ENCODE results near the gene RASA3. TPM values are rescaled to one million over a fixed set of nuclear protein-coding genes. Genes with fewer than 3 reads are reported as not detected.

The RASA3 gene
- total RNA-seq, 1 donor from 2014 or later = 2.9 TPM

GRCh38 chr13:113938716-113939115, 193.7 kb downstream of the RASA3 start:
- Histone ChIP-seq H3K27ac (no peak overlapping the region), H3K9me3 (ENCODE audit: low read depth) (no peaks in the 10 kb centered on the region), H2AFZ (replicated peaks) (no peak overlapping the region), H3K79me2 (ENCODE audit: low read depth) (no peaks in the 10 kb centered on the region), H3K27me3 (no peaks in the 10 kb centered on the region), H3K4me2 (no peak overlapping the region), H3K4me1 (peaks cover 18% of the 10 kb centered on the region), H3F3A (ENCODE audit: low read depth) (no peaks in the 10 kb centered on the region), H3K9ac (no peak overlapping the region), H3K4me3 (no peak overlapping the region), H3K36me3 (no peaks in the 10 kb centered on the region), H4K20me1 (ENCODE audit: low read depth) (no peaks in the 10 kb centered on the region)
- Mint-ChIP-seq H3K27me3 (ENCODE audit: insufficient read depth, low read depth) (peaks cover 5% of the 10 kb centered on the region), H3K27ac (peak overlapping the region; percentile 55), H3K9me3 (peaks cover 4% of the 10 kb centered on the region), H3K4me3 (no peak overlapping the region), H3K4me1 (peaks cover 57% of the 10 kb centered on the region), H3K36me3 (no peaks in the 10 kb centered on the region)
- DNase-seq (ENCODE audit: low spot score) = no peak
- TF ChIP-seq EZH2phosphoT487 (IDR thresholded peaks at IDR 0.05) (no peak), EZH2 (IDR thresholded peaks at IDR 0.05) (no peak), CTCF (IDR thresholded peaks at IDR 0.05) (no peak)

GRCh38 chr13:113938246-113938645, 194.2 kb downstream of the RASA3 start:
- Mint-ChIP-seq H3K36me3 (no peaks in the 10 kb centered on the region), H3K4me3 (no peak overlapping the region), H3K9me3 (peaks cover 6% of the 10 kb centered on the region), H3K27ac (peak overlapping the region; percentile 55), H3K27me3 (ENCODE audit: insufficient read depth, low read depth) (peaks cover 5% of the 10 kb centered on the region), H3K4me1 (peaks cover 55% of the 10 kb centered on the region)
- Histone ChIP-seq H3K4me1 (peaks cover 18% of the 10 kb centered on the region), H3K79me2 (ENCODE audit: low read depth) (no peaks in the 10 kb centered on the region), H4K20me1 (ENCODE audit: low read depth) (no peaks in the 10 kb centered on the region), H3K4me3 (no peak overlapping the region), H3K4me2 (no peak overlapping the region), H3K27me3 (no peaks in the 10 kb centered on the region), H3K9ac (no peak overlapping the region), H3K9me3 (ENCODE audit: low read depth) (no peaks in the 10 kb centered on the region), H2AFZ (replicated peaks) (no peak overlapping the region), H3K36me3 (no peaks in the 10 kb centered on the region), H3F3A (ENCODE audit: low read depth) (no peaks in the 10 kb centered on the region), H3K27ac (no peak overlapping the region)
- DNase-seq (ENCODE audit: low spot score) = no peak
- TF ChIP-seq CTCF (IDR thresholded peaks at IDR 0.05) = no peak
- TF ChIP-seq EZH2phosphoT487 (IDR thresholded peaks at IDR 0.05) = no peak

GRCh38 chr13:113937527-113938180, 194.8 kb downstream of the RASA3 start:
- no peaks in the 10 kb centered on the region for H3K27me3 ChIP-seq
- Mint-ChIP-seq H3K36me3 (no peaks in the 10 kb centered on the region), H3K27me3 (ENCODE audit: insufficient read depth, low read depth) (peaks cover 5% of the 10 kb centered on the region), H3K4me3 (no peak overlapping the region), H3K27ac (peak overlapping the region; percentile 55), H3K9me3 (peaks cover 8% of the 10 kb centered on the region), H3K4me1 (peaks cover 54% of the 10 kb centered on the region)
- H3K9me3 ChIP-seq (ENCODE audit: low read depth) = no peaks in the 10 kb centered on the region
- no peaks in the 10 kb centered on the region for H4K20me1 ChIP-seq (ENCODE audit: low read depth)
- no peak overlapping the region for H3K27ac ChIP-seq
- H2AFZ ChIP-seq (replicated peaks) = no peak overlapping the region
- DNase-seq (ENCODE audit: low spot score) = no peak
- H3K4me3 ChIP-seq = no peak overlapping the region
- peaks cover 18% of the 10 kb centered on the region for H3K4me1 ChIP-seq
- H3K4me2 ChIP-seq = no peak overlapping the region
- no peak overlapping the region for H3K9ac ChIP-seq
- no peaks in the 10 kb centered on the region for H3F3A ChIP-seq (ENCODE audit: low read depth)
- no peak for TF ChIP-seq EZH2 (IDR thresholded peaks at IDR 0.05)
- TF ChIP-seq EZH2phosphoT487 (IDR thresholded peaks at IDR 0.05) = no peak
- TF ChIP-seq CTCF (IDR thresholded peaks at IDR 0.05) = no peak
- H3K36me3 ChIP-seq = no peaks in the 10 kb centered on the region
- H3K79me2 ChIP-seq (ENCODE audit: low read depth) = no peaks in the 10 kb centered on the region

Measured in neural progenitor cell (in vitro differentiated cells).